GM13977 (cell line): ENCODE measurements around the gene SELENOI.

Experiments used
- DNase-seq: peaks from one replicate; pipeline ENCODE4 v3.0.0; 2012; ENCODE audit warnings: low spot score
- CTCF ChIP-seq: IDR thresholded peaks from 2 replicates; pipeline ENCODE4 v1.5.1; 2012; ENCODE audit warnings: mild to moderate bottlenecking, control low read depth; ENCODE audit not compliant: insufficient read depth; ENCODE audit errors: extremely low read depth, missing control alignments
- in situ Hi-C: fragments of 300-500 bp; cut with MboI; formaldehyde crosslinking; loops from one replicate; pipeline ENCODE4 v1.12.0; 2022; ENCODE audit warnings: low sequenced_read_pairs, low pct_unique_long_range_greater_than_20kb, mixed read lengths, inconsistent platforms; ENCODE audit not compliant: unreplicated experiment

Gene SELENOI

DNA sequence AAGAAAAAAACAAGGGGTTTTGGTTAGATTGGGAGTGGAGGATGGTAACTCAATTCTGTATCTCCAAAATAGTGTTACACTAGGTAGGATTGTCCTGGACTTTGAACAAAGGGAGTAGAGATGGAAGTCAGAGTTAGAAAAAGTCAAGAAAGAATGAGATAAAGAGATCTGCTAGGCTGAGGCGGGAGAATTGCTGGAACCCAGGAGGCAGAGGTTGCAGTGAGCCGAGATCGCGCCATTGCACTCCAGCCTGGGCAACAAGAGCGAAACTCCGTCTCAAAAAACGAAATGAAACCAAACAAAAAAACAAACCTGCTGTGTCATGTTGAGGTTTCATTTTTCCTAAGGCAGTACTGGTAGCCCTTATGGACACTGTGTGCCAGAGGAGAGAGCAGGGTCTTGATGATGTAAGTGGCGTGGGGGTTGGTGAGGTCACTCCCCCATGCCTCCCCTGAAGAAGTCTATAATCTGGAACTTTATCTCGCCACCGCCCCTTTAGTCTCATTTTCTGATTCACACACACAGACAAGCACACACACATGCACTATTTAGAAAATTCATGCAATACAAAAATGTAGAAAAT lies 66.2 kb downstream of the SELENOI start:
- TF ChIP-seq CTCF: no peak
- DNase-seq: peak; percentile 44
- in situ Hi-C loops: no loop called here

DNA sequence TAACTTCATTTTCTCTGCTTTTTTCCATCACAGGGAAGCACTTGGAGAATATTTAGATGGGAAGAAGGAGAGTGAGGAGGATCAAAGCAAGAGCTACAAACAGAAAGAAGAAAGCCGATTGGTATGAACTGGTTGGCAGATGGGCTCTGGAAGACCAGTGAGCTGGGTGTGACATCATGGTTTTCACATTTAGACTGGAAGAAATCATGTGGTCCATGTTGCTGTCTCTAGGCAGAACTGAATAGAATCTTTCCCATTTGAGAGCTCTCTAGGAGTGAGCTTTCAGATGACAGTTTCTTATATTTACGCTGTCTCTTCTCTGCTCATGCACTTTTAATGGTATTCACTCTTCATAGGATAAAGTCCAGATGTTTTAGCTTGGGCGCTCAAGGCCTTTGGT lies 68.4 kb downstream of the SELENOI start:
- TF ChIP-seq CTCF: no peak
- no peak for DNase-seq
- in situ Hi-C loops: no loop called here

- DNase-seq: no peak
- no peak for TF ChIP-seq CTCF
- in situ Hi-C loops: no loop called here
Observed at GRCh38 chr2:26421961-26422360, 76.0 kb downstream of the SELENOI start.

GRCh38 chr2:26422947-26423629 lies 77.1 kb downstream of the SELENOI start:
- DNase-seq: no peak
- in situ Hi-C loops: no loop called here
- TF ChIP-seq CTCF: no peak

DNA sequence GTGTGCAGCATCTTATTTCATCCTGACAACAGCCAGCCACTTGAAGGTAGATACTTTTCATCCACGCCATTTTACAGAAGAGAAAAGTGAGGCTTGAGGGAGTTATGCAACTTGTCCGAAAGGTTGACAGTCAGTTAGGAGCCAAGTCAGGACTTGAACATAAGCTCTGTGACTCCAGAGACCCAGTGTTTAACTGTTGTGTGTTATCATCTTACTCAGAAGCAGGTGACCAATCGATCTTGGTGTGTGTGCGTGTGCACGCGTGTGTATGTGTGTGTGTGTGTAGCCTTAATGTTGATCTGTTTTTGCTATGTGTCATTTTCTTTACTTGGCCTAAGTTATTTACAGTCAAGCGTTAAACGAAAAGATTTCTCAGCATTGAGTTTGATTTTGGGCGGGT lies 77.8 kb downstream of the SELENOI start:
- no peak for DNase-seq
- no peak for TF ChIP-seq CTCF
- in situ Hi-C loops: no loop called here

DNA sequence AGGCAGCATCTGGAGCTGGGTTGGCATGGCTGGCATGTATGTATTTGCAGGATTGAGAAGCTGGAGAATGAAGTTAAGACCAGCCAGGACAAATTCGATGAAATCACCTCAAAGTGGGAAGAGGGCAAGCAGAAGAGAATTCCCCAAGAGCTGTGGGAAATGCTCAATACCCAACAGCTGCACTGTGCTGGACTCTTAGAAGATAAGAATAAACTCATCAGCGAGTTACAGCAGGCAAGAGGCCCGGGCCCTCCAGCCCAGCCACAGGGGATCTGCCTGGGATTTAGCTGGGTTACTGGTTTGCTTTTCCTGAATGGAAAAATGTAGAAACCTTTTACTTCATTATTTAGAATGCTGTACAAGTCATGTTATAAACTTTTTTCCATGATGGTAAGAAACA lies 78.3 kb downstream of the SELENOI start:
- in situ Hi-C loops: no loop called here
- TF ChIP-seq CTCF: no peak

More for the DNA sequence above, 78.3 kb downstream of the SELENOI start:
- no peak for DNase-seq
